ENCODE data around the gene DLG3.
A peak's percentile ranks its signal among the peaks of the same experiment; 100 is the strongest.
"Not testable (repeated sequence)": the region's sequence is repeated elsewhere in the genome, so short reads cannot be mapped to it uniquely, and the experiment has no call there.

DLG3 gene

DNA sequence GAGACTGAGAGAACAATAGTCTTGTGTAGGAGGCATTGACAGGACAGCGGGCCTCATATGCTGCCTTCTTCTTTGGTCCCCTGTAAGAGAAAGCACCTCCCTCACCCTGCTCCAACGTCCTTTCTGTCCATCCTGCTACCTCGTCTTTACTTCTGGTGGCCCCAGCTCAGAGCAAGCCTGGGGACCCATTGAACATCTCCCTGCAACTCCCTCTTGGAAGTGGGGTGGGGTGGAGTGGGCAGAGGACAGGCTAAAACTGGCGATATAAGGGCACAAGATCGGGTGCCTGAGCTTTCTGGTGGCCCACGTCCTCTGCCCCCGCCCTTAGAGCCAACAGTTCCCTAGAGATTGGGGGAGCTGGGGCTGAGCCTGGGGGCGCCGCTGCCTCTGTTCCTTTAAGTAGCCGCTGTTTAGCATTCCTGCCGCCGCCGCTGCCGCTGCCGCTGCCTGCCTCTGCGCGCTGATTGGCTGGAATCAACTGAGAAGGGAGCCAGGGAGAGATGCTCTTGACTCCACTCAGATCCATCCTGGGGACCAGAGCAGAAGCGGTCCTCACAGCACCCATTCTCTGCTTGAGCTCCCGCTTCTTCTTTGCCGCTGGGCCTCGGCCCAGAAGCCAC is at the start of gene DLG3:
Gene DLG3, plus strand, starts transcription at position 510 of the 620 bp plus-strand sequence. CDS start 367 bp downstream, outside the sequence.
- DNase-seq: peak; percentile 40

DNA sequence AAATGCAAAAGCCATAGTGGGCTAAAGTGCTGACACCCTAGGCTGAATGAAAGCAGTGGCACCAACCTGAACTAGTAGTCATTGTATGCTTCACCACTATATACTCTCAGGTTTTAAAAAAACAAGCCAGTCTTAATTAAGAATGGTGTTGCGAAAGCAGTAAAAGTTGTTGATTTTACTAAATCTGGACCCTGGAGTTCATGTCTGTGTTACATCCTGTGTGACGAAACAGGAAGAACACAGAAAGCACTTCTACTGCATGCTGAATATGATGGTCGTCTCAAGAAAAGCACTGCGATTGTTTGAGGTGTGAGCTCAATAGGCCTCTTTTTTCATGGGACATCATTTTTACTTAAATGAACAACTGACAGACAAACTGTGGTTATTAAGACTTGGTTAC is 45.7 kb upstream of the DLG3 start:
- no peak for DNase-seq

DNA sequence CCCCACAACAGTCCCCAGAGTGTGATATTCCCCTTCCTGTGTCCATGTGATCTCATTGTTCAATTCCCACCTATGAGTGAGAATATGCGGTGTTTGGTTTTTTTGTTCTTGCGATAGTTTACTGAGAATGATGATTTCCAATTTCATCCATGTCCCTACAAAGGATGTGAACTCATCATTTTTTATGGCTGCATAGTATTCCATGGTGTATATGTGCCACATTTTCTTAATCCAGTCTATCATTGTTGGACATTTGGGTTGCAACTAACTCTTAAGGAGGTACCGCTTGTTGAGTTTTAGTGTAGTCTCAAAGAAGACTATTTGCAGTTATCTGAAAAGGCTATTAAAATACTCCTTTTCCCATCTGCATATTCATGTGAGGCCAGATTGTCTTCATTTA is 44.5 kb upstream of the DLG3 start:
- DNase-seq: not testable (repeated sequence)

DNA sequence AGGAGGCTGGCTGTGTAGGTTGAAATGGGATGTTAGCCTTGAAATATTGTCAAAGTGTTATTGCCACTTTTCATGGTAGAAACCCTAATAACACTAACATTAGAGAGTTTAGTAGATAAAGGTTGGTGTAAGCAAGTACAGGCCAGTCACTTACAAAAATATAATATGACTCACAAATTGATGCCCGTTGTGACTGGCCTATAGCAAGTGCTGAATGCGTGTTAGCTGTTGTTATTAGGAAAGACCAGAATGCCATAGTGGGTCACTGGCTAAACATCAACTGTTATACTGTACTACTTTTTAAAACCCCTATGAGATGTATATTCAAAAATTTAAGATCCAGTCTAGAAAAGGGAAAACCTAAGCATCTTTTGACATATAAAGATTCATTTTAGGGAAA is 41.9 kb upstream of the DLG3 start:
- DNase-seq: no peak

DNA sequence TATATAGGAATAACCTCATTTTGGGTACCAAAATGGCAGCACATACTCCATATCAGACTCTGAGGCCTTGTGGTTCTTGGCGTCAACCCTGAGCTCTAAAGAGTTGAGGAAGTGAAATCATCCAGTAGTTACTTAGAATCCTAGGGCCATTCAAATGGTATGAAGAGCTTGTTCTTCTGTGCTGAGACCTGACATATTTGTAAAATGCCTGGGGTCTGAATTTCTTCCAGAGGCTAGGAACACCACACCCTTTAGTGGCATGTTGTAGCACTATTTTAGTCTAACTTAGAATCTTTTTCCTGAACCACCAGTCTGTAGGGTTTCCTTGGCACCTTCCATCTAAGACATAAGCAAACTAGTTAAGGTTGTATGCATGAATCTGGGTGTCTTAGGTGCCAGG is 39.6 kb upstream of the DLG3 start:
- no peak for DNase-seq

DNA sequence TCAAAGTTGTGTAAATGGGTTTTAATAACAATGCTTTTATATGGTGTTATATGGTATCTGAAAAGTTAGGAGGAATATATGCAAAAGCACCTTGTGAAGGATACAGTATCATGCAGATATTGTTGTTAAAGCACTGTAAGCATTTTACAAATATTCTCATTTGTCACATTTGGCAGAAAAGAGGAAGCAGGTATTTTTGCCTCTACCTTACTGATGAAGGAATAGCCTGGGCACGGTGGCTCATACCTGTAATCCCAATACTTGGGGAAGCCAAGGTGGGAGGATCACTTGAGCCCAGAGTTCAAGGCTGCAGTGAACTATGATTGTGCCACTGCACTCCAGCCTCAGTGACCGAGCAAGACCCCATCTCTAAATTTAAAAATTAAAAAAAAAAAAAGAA is 33.7 kb upstream of the DLG3 start:
- no peak for DNase-seq

DNA sequence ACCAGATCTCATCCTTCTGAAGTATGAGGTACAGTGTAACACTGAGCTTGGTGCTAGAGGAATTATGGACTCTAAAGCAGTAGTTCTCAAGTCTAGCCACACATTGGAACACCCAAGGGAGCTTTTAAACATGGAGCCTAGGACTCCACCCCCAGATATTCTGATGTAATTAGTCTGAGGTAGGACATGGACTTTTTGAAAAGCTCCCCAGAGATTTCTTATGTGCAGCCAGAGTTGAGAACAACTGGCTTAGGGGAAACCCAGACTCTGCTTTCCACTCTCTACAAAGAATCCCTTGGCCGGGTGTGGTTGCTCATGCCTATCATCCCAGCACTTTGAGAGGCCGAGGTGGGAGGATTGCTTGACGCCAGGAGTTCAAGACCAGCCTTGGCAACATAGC is 33.2 kb upstream of the DLG3 start:
- DNase-seq: no peak

DNA sequence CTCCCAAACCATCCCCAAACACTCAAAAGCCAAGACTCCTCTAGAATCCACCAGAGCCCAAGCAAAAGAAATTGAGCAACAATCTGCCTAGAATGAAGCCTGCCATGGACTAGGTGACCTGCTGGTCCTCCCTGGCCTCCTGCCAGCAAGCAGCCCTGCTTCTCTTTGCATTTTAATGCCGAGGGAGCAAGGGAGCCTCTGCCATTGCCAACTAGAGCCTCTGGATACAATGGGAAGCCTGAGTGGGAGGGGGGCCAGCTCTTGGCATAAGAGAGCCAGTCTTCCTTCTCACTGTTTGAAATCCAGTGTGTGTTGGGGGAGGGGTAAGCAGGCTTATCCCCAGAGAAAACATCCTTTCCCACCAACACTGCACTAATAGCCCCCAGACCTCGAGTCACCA is 23.0 kb upstream of the DLG3 start:
- no peak for DNase-seq

DNA sequence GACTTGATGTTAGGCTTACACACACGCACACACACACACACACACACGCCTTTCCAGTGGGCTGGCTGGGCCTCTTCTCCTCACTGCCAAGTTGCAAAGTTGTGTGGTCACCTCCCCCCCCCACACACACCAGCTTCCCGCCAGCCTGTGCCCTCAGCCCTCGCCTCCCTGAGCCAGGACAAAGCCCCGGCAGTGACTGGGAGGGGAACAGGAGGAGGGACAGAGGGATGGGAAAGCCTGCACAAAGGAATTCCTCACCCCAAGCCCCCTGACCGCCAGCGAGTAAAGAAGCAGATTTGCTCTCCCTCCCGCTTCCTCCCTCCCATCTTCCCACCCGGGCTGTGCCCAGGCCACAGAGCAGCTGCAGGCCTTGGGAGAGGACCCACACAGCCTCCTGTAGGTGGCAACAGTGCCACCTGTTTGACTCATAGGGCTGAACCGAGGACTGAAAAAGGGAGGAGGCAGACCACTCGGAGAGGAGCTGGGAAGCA is 21.7 kb upstream of the DLG3 start, which contains the start of gene GDPD2:
Gene GDPD2, plus strand, starts transcription at position 464 of the 491 bp plus-strand sequence. CDS start 1,671 bp downstream, outside the sequence.
- DNase-seq: peak; percentile 32

DNA sequence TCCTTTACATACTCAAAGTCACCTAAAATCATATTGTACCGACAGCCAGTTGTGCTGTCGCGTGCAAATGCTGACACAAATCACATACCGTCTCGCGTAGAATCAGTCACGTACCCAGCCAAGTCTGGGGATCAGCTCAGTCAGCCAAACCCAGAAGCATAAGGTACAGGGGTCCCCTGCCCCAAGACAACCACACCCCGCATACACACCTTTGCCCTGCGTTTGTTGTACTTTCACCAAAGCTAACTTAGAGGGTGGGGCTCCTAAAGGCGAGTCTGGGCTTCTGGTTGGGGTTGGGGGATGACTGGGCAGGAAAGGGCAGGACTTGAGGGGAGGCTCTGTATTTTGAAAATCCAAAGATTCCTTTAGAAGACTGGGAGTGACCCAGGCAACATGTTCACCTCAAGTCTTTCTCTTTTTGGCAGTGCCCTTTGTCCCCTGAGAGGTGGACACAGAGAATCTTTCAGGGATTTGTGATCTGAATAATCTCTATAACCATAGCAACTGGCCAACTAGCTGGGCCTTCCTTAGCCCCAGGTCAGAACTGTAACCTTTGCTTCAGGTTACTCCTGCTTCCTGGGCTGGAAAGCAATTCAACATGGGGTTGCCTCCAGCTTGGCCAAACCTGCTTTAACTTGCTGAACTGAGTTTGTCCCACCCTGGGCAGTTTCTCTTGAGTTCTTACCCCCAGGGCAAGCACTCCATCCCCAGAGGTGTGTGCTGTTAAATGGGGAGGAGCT is 20.5 kb upstream of the DLG3 start:
- no peak for DNase-seq

DNA sequence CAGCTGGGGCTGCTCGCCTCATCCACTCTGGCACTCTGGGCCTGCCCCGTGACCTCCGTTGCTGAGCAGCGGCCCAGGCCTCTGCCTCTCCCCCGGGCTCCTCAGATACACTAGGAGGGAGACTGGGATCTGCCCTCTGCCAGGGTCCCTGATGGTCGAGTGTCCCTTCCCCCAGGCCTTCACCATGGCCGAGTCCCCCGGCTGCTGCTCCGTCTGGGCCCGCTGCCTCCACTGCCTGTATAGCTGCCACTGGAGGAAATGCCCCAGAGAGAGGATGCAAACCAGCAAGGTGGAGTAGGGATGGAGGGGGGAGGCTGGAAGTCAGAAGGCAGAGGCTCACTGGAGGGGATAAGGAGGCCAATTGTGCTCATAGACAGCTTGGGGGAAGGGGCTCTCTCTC is 19.8 kb upstream of the DLG3 start:
- DNase-seq: no peak

DNA sequence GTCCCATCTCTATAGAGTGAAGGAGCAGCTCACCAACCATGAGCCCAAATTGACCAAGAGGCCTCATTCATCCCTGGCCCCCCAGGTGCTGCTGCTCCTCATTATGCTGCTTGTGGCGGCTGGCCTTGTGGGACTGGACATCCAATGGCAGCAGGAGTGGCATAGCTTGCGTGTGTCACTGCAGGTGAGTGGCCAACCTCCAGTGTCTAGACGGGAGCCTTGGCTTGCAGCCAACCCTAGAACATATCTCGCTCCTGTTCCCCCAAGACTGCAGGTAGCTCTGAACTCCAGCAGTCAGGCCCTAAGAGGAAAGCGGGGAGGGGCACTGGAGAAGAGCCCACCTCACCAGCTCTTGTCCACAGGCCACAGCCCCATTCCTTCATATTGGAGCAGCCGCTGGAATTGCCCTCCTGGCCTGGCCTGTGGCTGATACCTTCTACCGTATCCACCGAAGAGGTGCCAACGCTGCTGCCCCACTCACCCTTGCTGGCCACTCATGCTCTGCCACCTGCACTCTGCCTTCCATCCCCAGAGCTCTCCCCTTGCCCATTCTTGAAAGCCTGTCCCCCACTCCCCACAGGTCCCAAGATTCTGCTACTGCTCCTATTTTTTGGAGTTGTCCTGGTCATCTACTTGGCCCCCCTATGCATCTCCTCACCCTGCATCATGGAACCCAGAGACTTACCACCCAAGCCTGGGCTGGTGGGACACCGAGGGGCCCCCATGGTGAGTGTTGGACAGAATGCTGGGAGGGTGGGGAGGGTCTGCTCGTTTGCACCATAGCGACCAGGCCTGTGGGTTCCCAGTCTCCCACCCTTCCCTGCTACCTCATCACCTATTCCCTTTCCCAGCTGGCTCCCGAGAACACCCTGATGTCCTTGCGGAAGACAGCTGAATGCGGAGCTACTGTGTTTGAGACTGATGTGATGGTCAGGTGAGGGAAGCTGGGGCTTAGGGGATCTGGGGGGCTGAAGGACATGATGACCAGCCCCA is 18.1 kb upstream of the DLG3 start:
- no peak for DNase-seq

DNA sequence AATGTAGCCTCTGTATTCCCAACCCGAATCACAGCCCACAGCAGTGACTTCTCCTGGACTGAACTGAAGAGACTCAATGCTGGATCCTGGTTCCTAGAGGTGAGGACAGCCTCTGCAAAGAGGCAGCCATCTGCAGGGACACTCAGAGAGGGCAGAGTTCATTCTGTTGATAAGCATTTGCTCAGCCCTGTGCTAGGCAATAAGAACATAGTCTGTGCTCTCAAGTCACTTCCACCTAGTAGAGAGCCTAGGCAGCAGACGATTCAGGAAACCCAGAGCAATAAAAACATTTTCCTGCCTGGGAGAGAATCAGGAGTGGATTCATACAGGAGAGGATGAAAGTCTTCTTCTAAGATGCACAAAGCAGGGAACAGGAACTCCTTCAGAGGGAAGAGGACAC is 17.3 kb upstream of the DLG3 start:
- no peak for DNase-seq

DNA sequence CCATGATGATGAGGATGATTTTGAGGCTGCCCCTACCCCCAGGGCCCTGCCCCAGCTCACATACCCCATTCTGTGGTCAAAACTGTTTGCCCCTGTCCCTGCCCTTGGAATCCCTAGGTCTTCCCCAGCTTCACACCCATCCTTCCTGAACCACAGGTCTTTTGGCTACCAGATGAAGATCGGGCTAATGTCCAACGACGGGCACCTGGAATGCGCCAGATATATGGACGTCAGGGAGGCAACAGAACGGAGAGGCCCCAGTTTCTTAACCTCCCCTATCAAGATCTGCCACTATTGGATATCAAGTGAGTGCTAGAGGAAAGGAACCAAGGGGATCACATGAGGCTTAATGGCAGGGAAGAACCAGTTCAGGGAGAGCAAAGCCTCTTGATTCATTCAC is 14.9 kb upstream of the DLG3 start:
- no peak for DNase-seq

DNA sequence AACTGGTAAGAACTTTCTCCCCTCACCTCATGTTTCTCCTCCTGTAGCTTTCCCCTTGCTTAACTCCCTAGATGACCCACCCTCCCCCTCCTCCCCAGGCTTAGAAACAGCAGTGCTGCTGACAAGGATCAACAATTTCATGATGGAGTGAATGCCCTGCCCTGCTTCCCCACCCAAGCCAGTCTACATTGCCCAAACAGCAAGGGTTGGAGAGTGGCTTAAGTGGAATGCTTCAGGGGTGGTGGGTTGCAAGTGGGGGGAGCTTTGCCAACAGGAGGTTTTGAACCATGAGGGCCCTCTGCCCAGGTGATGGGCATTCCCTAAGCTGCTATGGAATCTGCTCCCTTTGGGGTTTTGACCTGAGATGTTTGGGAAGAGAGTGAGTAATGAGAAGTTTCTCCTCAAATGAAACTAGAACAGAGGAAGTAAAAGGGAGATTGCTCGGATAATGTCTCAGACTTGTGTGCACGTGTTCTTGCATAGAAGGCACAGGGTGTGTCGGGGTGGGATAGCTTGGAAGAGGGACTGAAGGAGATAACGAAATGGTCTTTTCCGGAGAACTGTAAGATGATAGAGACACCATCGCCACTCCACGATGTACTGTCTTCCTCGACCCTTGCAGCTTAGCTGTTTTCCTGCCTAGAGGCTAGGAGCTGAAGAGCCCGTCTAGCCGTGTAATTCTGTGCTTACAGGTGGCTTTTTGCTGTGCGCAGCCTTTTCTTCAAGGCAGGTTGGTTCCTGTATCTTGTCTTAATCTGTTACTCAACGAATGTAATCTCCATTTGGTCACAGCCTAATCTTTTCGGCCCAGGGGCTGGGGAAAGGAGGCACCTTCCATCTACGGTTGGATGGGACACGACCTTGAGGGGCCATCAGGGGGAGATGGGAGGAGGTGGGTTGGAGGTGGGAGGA is 11.4 kb upstream of the DLG3 start:
- no peak for DNase-seq

DNA sequence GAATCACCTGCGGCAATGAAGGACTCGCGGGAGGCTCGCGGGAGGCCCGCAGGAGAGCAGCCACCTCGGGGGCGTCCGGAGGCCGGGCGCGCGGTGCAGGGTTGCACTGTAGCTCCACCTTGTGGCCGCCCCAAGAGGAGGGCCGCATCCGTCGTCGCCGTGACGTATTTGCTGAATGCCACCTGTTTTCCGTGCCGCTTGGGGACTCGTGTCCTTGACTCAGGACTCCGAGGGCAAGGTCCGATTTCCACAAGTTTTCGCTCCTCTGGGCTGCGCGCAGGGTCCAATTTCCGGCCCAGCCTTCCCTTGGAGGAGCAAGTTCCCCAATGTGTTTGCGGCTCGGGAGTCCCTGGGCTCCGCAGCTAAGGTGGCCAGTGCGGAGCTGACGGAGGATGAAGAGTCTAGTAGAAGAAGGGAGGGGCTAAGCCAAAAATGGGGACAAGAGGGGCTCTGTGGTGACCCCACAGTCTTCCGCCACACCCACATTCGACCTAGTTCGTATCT is 10.7 kb upstream of the DLG3 start:
- peak; percentile 59 for DNase-seq

DNA sequence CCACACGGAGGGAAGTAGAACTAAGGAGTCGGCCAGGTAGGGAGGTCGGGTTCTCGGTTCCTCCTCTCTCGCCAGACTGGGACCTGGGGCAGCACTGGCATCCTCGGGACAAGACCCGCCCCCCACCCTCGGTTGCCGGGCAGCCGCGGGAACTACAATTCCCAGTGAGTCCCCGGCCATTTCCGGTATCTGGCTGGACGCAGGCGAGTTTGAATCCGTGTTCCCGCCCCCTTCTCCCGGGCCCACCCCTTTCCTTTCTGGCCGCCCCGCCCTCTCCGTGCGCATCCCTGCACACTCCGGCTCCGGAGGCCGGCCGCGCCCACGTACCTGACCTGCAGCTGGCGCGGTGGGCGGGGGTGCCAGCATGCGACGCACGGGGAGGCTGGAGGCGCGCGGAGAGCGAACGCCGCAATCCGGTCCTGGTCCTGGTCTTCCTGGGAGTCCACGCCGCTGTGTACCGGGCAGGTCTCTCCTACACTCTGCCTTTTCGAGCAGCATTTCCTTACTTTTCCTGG is 10.2 kb upstream of the DLG3 start:
- DNase-seq: peak; percentile 82

DNA sequence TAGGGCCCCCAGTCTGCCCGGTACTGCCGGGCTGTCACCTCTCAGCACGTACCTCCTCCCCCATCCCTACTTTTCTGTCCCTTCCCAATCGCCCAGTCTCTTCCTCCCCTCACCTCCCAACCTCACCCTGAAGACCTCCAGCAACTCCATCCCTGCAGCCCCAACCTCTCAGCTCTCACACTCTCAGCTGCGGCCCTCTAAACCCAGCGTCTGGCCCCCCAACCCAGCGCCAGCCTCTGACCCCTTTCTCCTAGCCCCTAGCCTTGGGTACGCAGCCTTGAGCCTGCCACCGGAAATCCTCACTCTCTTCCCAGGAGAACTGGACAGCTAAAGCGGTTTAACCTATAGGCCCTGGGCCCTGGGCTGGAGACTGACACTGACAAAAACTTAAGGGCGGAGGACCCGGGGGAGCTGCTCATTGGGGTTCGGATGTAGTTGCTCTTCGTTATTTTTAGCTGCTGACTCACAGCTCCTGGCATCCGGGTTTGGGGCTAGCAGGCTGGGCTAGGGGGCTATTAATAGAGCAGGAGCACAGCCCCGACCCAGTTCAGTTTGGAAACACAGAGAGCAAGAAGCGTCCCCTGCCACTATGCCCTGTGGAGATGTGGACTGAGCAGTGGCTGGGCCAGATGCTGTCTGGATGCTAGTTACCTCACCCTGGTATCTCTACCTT is 9.6 kb upstream of the DLG3 start:
- DNase-seq: no peak

DNA sequence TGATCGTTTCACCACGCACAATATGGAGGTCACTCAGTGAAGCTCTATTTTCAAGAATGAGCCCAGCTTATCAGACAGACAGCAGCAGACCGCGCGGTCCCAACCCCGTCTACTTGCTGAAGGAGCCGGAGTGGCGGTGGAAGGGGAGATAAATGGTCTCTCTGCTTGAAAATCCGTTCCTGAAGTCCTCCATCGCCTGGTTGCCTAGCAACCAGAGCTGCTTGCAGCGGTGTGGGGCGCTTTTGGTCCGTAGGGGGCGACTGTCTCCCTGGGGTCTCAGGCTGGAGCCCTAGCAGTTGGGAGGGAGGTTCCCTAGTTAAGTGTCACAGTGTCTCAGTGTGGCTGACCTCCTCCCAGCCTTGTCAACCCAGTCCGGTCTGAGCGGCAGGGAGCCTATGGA is 8.3 kb upstream of the DLG3 start:
- no peak for DNase-seq

DNA sequence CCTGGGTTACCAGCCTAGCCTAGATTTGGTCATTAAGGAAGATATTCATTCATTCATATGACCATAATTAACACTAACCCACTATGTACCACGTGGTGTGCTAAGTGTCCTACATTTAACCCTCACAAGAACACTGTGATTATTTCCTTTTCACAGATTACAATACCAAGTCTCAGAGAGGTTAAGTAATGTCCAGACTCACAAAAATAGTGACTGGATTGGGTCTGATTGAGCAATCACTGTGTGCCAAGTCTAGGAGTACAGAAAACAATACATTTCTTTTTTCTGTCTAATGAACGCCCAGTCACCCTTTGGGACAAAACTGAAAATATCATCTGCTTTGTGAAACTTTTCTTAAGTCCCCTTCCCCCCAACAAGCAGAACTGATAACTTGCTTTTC is 7.6 kb upstream of the DLG3 start:
- DNase-seq: no peak
